ENCODE measurements around the gene ZBTB21.

DNA sequence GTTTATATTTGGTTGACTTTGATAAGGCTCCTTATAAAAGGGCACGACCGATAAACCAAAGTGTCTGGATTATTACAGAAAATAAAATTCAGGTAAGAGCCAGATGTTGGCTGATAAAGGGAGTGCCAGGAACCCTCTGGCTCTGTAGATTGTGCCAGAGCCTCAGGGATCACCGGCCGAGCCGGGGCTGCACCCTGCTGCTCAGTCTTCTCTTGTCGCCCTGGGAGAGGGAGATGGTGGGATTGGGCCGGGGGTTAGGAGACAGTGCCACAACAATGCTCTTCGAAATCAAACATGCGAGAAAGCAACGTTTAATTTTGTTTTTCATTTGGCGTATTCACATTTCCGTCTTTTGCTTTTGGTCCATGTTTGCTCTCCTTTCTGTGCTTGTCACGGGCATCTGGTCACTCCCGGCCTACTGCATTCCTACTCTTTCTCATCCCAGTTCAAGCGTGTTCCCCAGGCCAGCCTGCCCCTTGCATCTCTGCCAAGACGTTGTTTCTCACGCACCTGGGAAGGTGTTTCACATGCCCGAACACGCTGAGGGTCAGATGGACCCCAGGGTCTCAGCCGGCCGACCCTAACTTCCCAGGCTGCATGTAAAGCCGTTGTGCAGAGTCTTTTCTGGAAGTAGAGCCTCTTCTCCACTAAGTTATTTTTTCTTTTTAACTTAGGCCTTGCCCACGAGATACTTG lies 37.5 kb downstream of the ZBTB21 start:
- TF ChIP-seq RAD21 (IDR thresholded peaks at IDR 0.05; ENCODE audit: low read length) (no peak), POLR2A (IDR thresholded peaks at IDR 0.05; ENCODE audit: low read depth, low read length) (no peak), SMC3 (IDR thresholded peaks at IDR 0.05; ENCODE audit: low read depth, low read length) (no peak), RFX5 (IDR thresholded peaks at IDR 0.05; ENCODE audit: low read depth, low read length) (no peak), CEBPB (IDR thresholded peaks at IDR 0.05; ENCODE audit: low read depth, low read length) (no peak), MXI1 (IDR thresholded peaks at IDR 0.05; ENCODE audit: borderline replicate concordance, low read depth, low read length) (no peak)
- TF ChIP-seq, protein P1, sequence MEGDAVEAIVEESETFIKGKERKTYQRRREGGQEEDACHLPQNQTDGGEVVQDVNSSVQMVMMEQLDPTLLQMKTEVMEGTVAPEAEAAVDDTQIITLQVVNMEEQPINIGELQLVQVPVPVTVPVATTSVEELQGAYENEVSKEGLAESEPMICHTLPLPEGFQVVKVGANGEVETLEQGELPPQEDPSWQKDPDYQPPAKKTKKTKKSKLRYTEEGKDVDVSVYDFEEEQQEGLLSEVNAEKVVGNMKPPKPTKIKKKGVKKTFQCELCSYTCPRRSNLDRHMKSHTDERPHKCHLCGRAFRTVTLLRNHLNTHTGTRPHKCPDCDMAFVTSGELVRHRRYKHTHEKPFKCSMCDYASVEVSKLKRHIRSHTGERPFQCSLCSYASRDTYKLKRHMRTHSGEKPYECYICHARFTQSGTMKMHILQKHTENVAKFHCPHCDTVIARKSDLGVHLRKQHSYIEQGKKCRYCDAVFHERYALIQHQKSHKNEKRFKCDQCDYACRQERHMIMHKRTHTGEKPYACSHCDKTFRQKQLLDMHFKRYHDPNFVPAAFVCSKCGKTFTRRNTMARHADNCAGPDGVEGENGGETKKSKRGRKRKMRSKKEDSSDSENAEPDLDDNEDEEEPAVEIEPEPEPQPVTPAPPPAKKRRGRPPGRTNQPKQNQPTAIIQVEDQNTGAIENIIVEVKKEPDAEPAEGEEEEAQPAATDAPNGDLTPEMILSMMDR (conservative IDR thresholded peaks at IDR 0.05; ENCODE audit: low read depth, low read length) = no peak
- TF ChIP-seq, protein P2, sequence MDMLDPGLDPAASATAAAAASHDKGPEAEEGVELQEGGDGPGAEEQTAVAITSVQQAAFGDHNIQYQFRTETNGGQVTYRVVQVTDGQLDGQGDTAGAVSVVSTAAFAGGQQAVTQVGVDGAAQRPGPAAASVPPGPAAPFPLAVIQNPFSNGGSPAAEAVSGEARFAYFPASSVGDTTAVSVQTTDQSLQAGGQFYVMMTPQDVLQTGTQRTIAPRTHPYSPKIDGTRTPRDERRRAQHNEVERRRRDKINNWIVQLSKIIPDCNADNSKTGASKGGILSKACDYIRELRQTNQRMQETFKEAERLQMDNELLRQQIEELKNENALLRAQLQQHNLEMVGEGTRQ (IDR thresholded peaks at IDR 0.05; ENCODE audit: low read depth, low read length) = no peak
